HFFc6 (cell line): ENCODE measurements around the gene XCL1. TPM values are rescaled to one million over a fixed set of nuclear protein-coding genes. Genes with fewer than 3 reads are reported as not detected.
"Not testable (repeated sequence)": the region's sequence is repeated elsewhere in the genome, so short reads cannot be mapped to it uniquely, and the experiment has no call there.

Source experiments
- DNase-seq: peaks from one replicate; pipeline ENCODE4 v3.0.0-alpha.2; 2018
- H3K27ac Mint-ChIP-seq: 2 replicates; pipeline ENCODE4 v1.8.0; 2020; ENCODE audit warnings: mild to moderate bottlenecking, mixed read lengths
- H3K27me3 Mint-ChIP-seq: 2 replicates; pipeline ENCODE4 v1.8.0; 2021; ENCODE audit warnings: mild to moderate bottlenecking, moderate library complexity, mixed read lengths; ENCODE audit not compliant: insufficient read depth
- H3K36me3 Mint-ChIP-seq: 2 replicates; pipeline ENCODE4 v1.8.0; 2021; ENCODE audit warnings: low read depth, mixed read lengths
- H3K4me1 Mint-ChIP-seq: 2 replicates; pipeline ENCODE4 v1.8.0; 2020; ENCODE audit warnings: low read depth, mixed read lengths
- H3K4me3 Mint-ChIP-seq: 2 replicates; pipeline ENCODE4 v1.8.0; 2020; ENCODE audit warnings: mild to moderate bottlenecking, moderate library complexity, mixed read lengths
- H3K9me3 Mint-ChIP-seq: 2 replicates; pipeline ENCODE4 v1.8.0; 2020; ENCODE audit warnings: mild to moderate bottlenecking, mixed read lengths
- total RNA-seq, 6 experiments: library from RNA; stranded (reverse); fragmentation: NEBNext Ultra II Directional; extraction: Animal tissue kit (Norgen Biotek cat#: 25700); gene quantifications; 2 replicates in 1 of 6; 3 replicates in 5 of 6; pipeline ENCODE4 v1.2.3, GENCODE V29; 2021
- TF ChIP-seq, protein P1 (sequence below): fragments of 200-600 bp; sonication (generic); IDR thresholded peaks from 2 replicates; pipeline ENCODE4 v1.5.0; 2021; ENCODE audit warnings: antibody characterized with exemption, mild to moderate bottlenecking

XCL1 gene
- total RNA-seq, 6 experiments from 2014 or later: not detected

DNA sequence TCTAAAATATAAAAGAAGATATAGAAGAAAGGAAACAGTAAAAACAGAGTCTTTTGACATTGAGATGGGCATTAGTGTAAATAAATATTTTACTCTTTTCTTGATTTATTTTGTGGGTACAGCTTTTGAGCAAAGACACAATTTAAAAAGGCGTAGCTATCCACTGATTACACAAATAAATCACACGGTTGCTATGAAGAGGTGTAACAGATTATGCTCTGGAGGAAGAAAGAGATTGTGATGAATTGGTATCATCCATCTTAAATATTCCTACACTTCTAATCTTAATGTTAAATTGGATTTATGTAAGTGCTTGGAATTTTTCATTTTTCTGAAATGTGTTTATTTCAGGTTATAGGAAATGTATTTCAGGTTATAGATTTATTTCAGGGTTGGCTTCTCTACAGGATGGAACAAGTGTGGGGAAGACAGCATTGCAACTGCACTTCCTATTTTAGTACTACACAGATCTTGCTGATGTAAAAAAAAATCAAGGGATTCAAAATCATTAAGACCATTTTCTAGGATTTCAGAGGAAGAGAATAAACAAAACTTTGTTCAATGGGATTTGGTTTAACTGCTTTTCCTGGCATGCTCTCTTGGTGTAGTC lies 15.3 kb downstream of the XCL1 start:
- Mint-ChIP-seq H3K27ac (no peak overlapping the region), H3K4me1 (no peaks in the 10 kb centered on the region), H3K36me3 (no peaks in the 10 kb centered on the region), H3K27me3 (peaks cover 3% of the 10 kb centered on the region; the same call in 1 of the 2 replicates), H3K4me3 (no peak overlapping the region), H3K9me3 (no peaks in the 10 kb centered on the region)
- DNase-seq: no peak
- TF ChIP-seq, protein P1, sequence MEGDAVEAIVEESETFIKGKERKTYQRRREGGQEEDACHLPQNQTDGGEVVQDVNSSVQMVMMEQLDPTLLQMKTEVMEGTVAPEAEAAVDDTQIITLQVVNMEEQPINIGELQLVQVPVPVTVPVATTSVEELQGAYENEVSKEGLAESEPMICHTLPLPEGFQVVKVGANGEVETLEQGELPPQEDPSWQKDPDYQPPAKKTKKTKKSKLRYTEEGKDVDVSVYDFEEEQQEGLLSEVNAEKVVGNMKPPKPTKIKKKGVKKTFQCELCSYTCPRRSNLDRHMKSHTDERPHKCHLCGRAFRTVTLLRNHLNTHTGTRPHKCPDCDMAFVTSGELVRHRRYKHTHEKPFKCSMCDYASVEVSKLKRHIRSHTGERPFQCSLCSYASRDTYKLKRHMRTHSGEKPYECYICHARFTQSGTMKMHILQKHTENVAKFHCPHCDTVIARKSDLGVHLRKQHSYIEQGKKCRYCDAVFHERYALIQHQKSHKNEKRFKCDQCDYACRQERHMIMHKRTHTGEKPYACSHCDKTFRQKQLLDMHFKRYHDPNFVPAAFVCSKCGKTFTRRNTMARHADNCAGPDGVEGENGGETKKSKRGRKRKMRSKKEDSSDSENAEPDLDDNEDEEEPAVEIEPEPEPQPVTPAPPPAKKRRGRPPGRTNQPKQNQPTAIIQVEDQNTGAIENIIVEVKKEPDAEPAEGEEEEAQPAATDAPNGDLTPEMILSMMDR: no peak

DNA sequence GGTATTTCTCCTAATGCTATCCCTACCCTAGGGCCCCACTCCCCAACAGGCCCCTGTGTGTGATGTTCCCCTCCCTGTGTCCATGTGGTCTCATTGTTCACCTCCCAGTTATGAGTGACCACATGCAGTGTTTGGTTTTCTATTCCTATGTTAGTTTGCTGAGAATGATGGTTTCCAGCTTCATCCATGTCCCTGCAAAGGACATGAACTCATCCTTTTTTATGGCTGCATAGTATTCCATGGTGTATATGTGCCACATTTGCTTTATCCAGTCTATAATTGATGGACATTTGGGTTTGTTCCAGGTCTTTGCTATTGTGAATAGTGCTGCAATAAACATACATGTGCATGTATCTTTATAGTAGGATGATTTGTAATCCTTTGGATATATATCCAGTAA lies 19.0 kb downstream of the XCL1 start:
- H3K9me3 Mint-ChIP-seq, DNase-seq, H3K36me3 Mint-ChIP-seq, H3K27ac Mint-ChIP-seq, H3K4me1 Mint-ChIP-seq, H3K27me3 Mint-ChIP-seq, H3K4me3 Mint-ChIP-seq: not testable (repeated sequence)

DNA sequence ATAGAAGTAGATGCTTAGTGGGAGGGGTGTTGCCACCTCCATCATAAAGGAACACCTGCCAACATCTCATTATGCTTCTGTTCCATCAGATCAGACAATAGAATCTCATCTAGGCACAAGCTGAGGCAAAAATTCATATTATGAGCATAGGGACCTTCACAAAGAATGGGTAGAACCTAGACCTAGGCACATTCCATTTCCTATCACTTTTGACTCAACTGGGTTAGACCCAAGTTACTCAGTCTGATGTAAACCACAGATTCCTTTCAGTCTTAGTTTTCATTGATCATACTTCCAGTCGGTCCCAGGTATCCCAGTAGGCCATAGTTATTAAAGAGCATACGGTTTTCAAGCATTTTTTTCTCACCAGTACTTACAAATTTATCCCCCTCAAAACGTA lies 21.7 kb downstream of the XCL1 start:
- TF ChIP-seq, protein P1: no peak
- Mint-ChIP-seq H3K36me3 (no peaks in the 10 kb centered on the region), H3K4me3 (no peak overlapping the region), H3K4me1 (no peaks in the 10 kb centered on the region), H3K9me3 (no peaks in the 10 kb centered on the region), H3K27me3 (peaks cover 2% of the 10 kb centered on the region; the same call in 1 of the 2 replicates), H3K27ac (no peak overlapping the region)
- DNase-seq: no peak

DNA sequence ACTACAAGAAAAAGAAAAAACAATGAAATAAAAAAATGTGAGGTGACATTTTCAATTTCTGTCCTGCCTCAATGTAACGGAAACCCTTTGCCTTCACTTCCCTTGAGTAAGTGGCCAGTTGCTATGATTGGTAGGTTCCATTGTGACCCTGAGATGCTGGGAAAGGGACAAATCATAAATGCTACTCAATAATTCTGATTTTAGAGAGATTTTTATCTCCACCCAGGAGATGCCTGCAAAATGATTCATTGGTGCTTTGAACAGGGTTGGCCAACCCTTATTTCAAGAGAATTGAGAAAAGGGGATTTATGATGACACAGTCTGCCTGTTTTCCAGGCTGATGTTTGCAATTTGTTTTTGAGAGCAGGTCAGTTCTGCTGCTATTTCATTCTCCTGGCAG lies 22.5 kb downstream of the XCL1 start:
- Mint-ChIP-seq H3K4me3 (no peak overlapping the region), H3K36me3 (no peaks in the 10 kb centered on the region), H3K9me3 (no peaks in the 10 kb centered on the region), H3K27me3 (peaks cover 2% of the 10 kb centered on the region; the same call in 1 of the 2 replicates), H3K27ac (no peak overlapping the region), H3K4me1 (no peaks in the 10 kb centered on the region)
- DNase-seq: no peak
- TF ChIP-seq, protein P1: no peak

DNA sequence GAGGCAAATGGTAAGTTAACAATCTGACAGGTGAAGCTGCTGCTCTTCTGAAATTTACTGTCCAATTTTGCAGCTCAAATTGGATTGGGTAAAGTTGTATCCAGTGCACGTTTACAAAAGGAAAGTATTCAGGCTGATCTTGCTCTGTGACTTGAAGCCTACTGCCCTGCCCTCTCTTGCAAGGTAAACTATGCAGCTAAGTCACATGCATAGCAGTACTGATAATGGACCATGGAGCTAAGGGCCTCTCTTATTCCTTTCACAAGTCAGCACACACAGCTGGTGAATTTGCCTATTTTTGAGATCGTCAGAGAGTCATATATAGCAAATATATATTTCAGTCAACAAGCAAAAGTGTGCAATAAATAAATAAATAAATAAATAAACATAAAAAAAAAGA lies 23.2 kb downstream of the XCL1 start:
- Mint-ChIP-seq H3K4me1 (no peaks in the 10 kb centered on the region), H3K36me3 (no peaks in the 10 kb centered on the region), H3K27ac (no peak overlapping the region), H3K9me3 (no peaks in the 10 kb centered on the region), H3K4me3 (no peak overlapping the region), H3K27me3 (peaks cover 2% of the 10 kb centered on the region; the same call in 1 of the 2 replicates)
- TF ChIP-seq, protein P1: no peak
- no peak for DNase-seq

DNA sequence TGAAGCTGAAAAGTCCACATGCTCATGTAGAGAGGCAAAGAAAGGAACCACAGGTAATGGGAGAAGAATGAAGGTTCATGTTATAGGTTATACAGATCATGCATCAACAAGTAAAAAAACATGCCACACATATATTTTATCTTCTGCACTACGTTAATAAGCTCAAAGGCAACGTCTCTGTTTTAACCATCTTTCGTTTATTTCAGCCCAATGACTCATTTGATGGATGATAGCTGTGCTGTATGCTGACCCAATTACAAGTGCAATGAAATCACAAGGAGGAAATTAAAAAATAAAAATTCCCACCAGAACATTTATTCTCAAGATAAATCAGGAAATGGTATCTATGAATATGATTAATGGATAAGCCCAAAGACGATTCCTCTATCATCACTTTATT lies 24.6 kb downstream of the XCL1 start:
- DNase-seq: no peak
- Mint-ChIP-seq H3K9me3 (no peaks in the 10 kb centered on the region), H3K4me3 (no peak overlapping the region), H3K4me1 (no peaks in the 10 kb centered on the region), H3K36me3 (no peaks in the 10 kb centered on the region), H3K27me3 (peaks cover 2% of the 10 kb centered on the region), H3K27ac (no peak overlapping the region)
- TF ChIP-seq, protein P1: no peak
